HTR-8/SVneo (cell line): ENCODE results near the gene B4GALT6.
A peak's percentile ranks its signal among the peaks of the same experiment; 100 is the strongest.

Source experiments
- DNase-seq: peaks from one replicate; pipeline ENCODE4 v3.0.0; 2011; ENCODE audit warnings: low spot score, mixed read lengths; ENCODE audit not compliant: insufficient read length
- FAIRE-seq: peaks from 2 replicates; lab custom pipeline; 2011; peaks lifted over from hg19 to GRCh38; lab: Jason Lieb, UNC

The B4GALT6 gene

GRCh38 chr18:31664101-31664500 is 20.3 kb downstream of the B4GALT6 start:
- no peak for FAIRE-seq
- DNase-seq, result no peak

- no peak for FAIRE-seq
- DNase-seq, result no peak
Observed at GRCh38 chr18:31661965-31662364, 22.4 kb downstream of the B4GALT6 start.

- no peak for DNase-seq
- no peak for FAIRE-seq
Observed at GRCh38 chr18:31660763-31661162, 23.6 kb downstream of the B4GALT6 start.

GRCh38 chr18:31659576-31660177 is 24.7 kb downstream of the B4GALT6 start:
- FAIRE-seq (no peak), DNase-seq (no peak)

GRCh38 chr18:31658670-31659575 is 25.5 kb downstream of the B4GALT6 start:
- no peak for FAIRE-seq
- DNase-seq, result no peak

- FAIRE-seq (no peak), DNase-seq (no peak)
Observed at GRCh38 chr18:31657823-31658669, 26.3 kb downstream of the B4GALT6 start.

- no peak for FAIRE-seq
- DNase-seq, result no peak
Observed at GRCh38 chr18:31656754-31657153, 27.6 kb downstream of the B4GALT6 start.

- FAIRE-seq, result no peak
- no peak for DNase-seq
Observed at GRCh38 chr18:31655354-31655753, 29.0 kb downstream of the B4GALT6 start.

GRCh38 chr18:31652877-31653276 is 31.5 kb downstream of the B4GALT6 start:
- FAIRE-seq (no peak), DNase-seq (no peak)

- no peak for DNase-seq
- FAIRE-seq, result no peak
Observed at GRCh38 chr18:31652357-31652756, 32.0 kb downstream of the B4GALT6 start.

GRCh38 chr18:31651369-31651768 is 33.0 kb downstream of the B4GALT6 start:
- no peak for DNase-seq
- FAIRE-seq, result no peak

- DNase-seq (no peak), FAIRE-seq (no peak)
Observed at GRCh38 chr18:31649978-31650719, 34.2 kb downstream of the B4GALT6 start.

GRCh38 chr18:31649449-31649848 is 34.9 kb downstream of the B4GALT6 start:
- no peak for FAIRE-seq
- no peak for DNase-seq

GRCh38 chr18:31648966-31649429 is 35.4 kb downstream of the B4GALT6 start:
- peak; percentile 50 for DNase-seq
- no peak for FAIRE-seq

- DNase-seq (no peak), FAIRE-seq (no peak)
Observed at GRCh38 chr18:31648458-31648857, 35.9 kb downstream of the B4GALT6 start.

GRCh38 chr18:31647127-31647753 is 37.1 kb downstream of the B4GALT6 start:
- no peak for DNase-seq
- FAIRE-seq, result no peak

- no peak for FAIRE-seq
- DNase-seq, result no peak
Observed at GRCh38 chr18:31646332-31647126, 37.9 kb downstream of the B4GALT6 start.

- DNase-seq (no peak), FAIRE-seq (no peak)
Observed at GRCh38 chr18:31645411-31645810, 39.0 kb downstream of the B4GALT6 start.

GRCh38 chr18:31643003-31643402 is 41.4 kb downstream of the B4GALT6 start:
- no peak for FAIRE-seq
- DNase-seq, result no peak
